HAP-1 (cell line): ENCODE data around the gene PAN3.

Experiments used
- DNase-seq, 2 experiments: peaks; one replicate each; pipeline ENCODE4 v3.0.0-alpha.2; 2016 to 2020; ENCODE audit warnings: low spot score in 2 of 2
- H3K27me3 ChIP-seq: fragments of 250-450 bp; sonication (Bioruptor Pico); 2 replicates; pipeline ENCODE4 v1.5.1; 2020; ENCODE audit warnings: low read depth, mild to moderate bottlenecking, moderate library complexity
- H3K36me3 ChIP-seq: fragments of 250-450 bp; sonication (Bioruptor Pico); replicated peaks from 2 replicates; pipeline ENCODE4 v1.5.1; 2020; ENCODE audit warnings: mild to moderate bottlenecking
- H3K4me1 ChIP-seq: fragments of 250-450 bp; sonication (Bioruptor Pico); 2 replicates; pipeline ENCODE4 v1.5.1; 2020; ENCODE audit warnings: mild to moderate bottlenecking
- H3K4me3 ChIP-seq: fragments of 250-450 bp; sonication (Bioruptor Pico); 2 replicates; pipeline ENCODE4 v1.5.1; 2020; ENCODE audit warnings: mild to moderate bottlenecking, moderate library complexity
- H3K9me3 ChIP-seq: fragments of 250-450 bp; sonication (Bioruptor Pico); 2 replicates; pipeline ENCODE4 v1.5.1; 2020; ENCODE audit warnings: mild to moderate bottlenecking, moderate library complexity
- in situ Hi-C: fragments of 300-500 bp; cut with MboI; formaldehyde crosslinking; loops from 3 replicates; pipeline ENCODE4 v1.14.3; 2020; ENCODE audit warnings: low sequenced_read_pairs, inconsistent platforms, mixed read lengths

PAN3 gene

GRCh38 chr13:28313579-28313978 lies 175.2 kb downstream of the PAN3 start:
- Histone ChIP-seq H3K9me3 (no peaks in the 10 kb centered on the region), H3K4me1 (peaks cover under 1% of the 10 kb centered on the region; the same call in 1 of the 2 replicates), H3K4me3 (no peak overlapping the region), H3K36me3 (no peaks in the 10 kb centered on the region), H3K27me3 (no peaks in the 10 kb centered on the region)
- in situ Hi-C loops = loop anchor here (25.0 kb wide), 1 partner anchor 1049 kb away; no protein-coding TSS in a partner anchor
- peak; percentile 9 to 41 for DNase-seq

DNA sequence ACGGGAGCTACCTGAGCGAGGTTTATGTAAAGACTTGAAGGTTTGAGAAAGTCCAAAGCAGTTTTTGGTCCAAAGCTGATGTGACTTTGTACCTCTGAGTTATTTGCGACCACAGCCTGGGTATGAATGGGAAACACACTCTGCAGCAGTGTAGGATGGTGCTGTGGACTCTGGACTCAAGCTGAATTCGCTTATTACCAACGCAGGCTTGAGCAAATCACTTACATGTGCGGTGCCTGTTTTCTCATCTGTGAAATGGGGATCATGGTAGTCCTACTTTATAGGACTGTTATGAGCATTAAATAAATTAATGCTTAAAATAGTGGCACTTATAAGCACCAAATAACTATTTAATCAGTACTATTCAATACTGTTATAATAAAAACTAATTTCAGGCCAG lies 176.5 kb downstream of the PAN3 start:
- no peaks in the 10 kb centered on the region for H3K9me3 ChIP-seq
- DNase-seq = no peak
- H3K4me1 ChIP-seq = no peaks in the 10 kb centered on the region; the same call in 1 of the 2 replicates
- no peak overlapping the region for H3K4me3 ChIP-seq
- no peaks in the 10 kb centered on the region for H3K36me3 ChIP-seq
- in situ Hi-C loops = loop anchor here (25.0 kb wide), 1 partner anchor 1047 kb away; no protein-coding TSS in a partner anchor
- H3K27me3 ChIP-seq = no peaks in the 10 kb centered on the region

GRCh38 chr13:28316129-28316528 lies 177.8 kb downstream of the PAN3 start:
- Histone ChIP-seq H3K4me3 (no peak overlapping the region), H3K4me1 (no peaks in the 10 kb centered on the region), H3K27me3 (no peaks in the 10 kb centered on the region), H3K9me3 (no peaks in the 10 kb centered on the region), H3K36me3 (no peaks in the 10 kb centered on the region)
- in situ Hi-C loops = loop anchor here (25.0 kb wide), 1 partner anchor 1046 kb away; no protein-coding TSS in a partner anchor
- DNase-seq = no peak

GRCh38 chr13:28316836-28317235 lies 178.5 kb downstream of the PAN3 start:
- H3K4me3 ChIP-seq = no peak overlapping the region
- in situ Hi-C loops = loop anchor here (25.0 kb wide), 1 partner anchor 1045 kb away; no protein-coding TSS in a partner anchor
- H3K36me3 ChIP-seq = no peaks in the 10 kb centered on the region
- no peaks in the 10 kb centered on the region for H3K9me3 ChIP-seq
- no peaks in the 10 kb centered on the region for H3K27me3 ChIP-seq
- DNase-seq = no peak
- no peaks in the 10 kb centered on the region for H3K4me1 ChIP-seq

- Histone ChIP-seq H3K27me3 (no peaks in the 10 kb centered on the region), H3K36me3 (no peaks in the 10 kb centered on the region), H3K9me3 (no peaks in the 10 kb centered on the region), H3K4me1 (no peaks in the 10 kb centered on the region), H3K4me3 (no peak overlapping the region)
- in situ Hi-C loops = loop anchor here (25.0 kb wide), 1 partner anchor 1044 kb away; no protein-coding TSS in a partner anchor
- DNase-seq = no peak
Measured at GRCh38 chr13:28318496-28318895, 180.2 kb downstream of the PAN3 start.

- no peak overlapping the region for H3K4me3 ChIP-seq
- H3K36me3 ChIP-seq = no peaks in the 10 kb centered on the region
- in situ Hi-C loops = loop anchor here (25.0 kb wide), 1 partner anchor 1043 kb away; no protein-coding TSS in a partner anchor
- DNase-seq = no peak
- H3K4me1 ChIP-seq = no peaks in the 10 kb centered on the region
- no peaks in the 10 kb centered on the region for H3K9me3 ChIP-seq
- H3K27me3 ChIP-seq = no peaks in the 10 kb centered on the region
Measured at GRCh38 chr13:28319528-28319927, 181.2 kb downstream of the PAN3 start.

DNA sequence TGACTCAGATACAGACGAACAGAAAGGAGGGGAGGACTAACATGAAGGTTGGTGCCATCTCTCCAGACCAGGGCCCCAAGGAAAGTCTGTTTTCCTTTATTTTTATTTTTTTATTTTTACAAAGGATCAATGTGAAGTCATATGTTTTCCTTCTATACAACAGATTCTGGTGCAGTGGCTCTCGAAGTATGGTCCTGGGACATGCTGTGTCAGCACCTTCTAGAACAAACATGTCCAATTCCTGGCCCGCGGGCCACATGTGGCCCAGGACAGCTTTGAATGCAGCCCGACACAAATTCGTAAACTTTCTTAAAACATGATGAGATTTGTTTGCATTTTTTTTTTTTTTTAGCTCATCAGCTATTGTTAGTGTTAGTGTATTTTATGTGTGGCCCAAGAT lies 181.9 kb downstream of the PAN3 start:
- Histone ChIP-seq H3K4me3 (no peak overlapping the region), H3K4me1 (no peaks in the 10 kb centered on the region), H3K9me3 (no peaks in the 10 kb centered on the region), H3K36me3 (no peaks in the 10 kb centered on the region), H3K27me3 (no peaks in the 10 kb centered on the region)
- DNase-seq = no peak
- in situ Hi-C loops = loop anchor here (5.0 to 25.0 kb wide), 3 partner anchors 322 to 1042 kb away; no protein-coding TSS in a partner anchor

GRCh38 chr13:28320884-28321574 lies 182.7 kb downstream of the PAN3 start:
- Histone ChIP-seq H3K27me3 (no peaks in the 10 kb centered on the region), H3K9me3 (no peaks in the 10 kb centered on the region), H3K36me3 (no peaks in the 10 kb centered on the region), H3K4me3 (no peak overlapping the region), H3K4me1 (no peaks in the 10 kb centered on the region)
- in situ Hi-C loops = loop anchor here (5.0 to 25.0 kb wide), 3 partner anchors 321 to 1041 kb away; no protein-coding TSS in a partner anchor
- no peak for DNase-seq

DNA sequence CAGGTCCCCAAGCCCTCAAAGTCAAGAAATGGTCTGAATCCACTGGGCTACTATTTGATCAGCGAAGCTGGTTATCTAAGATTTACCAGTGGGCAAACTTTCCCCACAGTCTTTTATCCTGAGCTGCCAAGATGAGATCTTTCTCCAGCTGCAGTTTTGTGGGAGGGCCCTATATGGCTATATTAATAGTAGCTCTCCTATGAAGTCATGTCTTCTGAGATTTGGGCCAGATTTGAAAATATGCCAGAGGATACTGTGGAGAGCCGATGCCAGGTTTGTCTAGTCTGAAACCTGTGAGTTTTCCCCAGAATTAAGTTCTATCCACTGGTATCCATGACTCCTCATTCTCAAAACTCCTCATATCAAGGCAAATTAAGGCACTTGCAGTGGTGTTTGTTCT lies 183.4 kb downstream of the PAN3 start:
- in situ Hi-C loops = loop anchor here (5.0 to 25.0 kb wide), 3 partner anchors 321 to 1041 kb away; no protein-coding TSS in a partner anchor
- no peaks in the 10 kb centered on the region for H3K36me3 ChIP-seq
- H3K4me1 ChIP-seq = no peaks in the 10 kb centered on the region
- no peaks in the 10 kb centered on the region for H3K9me3 ChIP-seq
- H3K4me3 ChIP-seq = no peak overlapping the region
- no peaks in the 10 kb centered on the region for H3K27me3 ChIP-seq
- no peak for DNase-seq

- H3K36me3 ChIP-seq = no peaks in the 10 kb centered on the region
- DNase-seq = no peak
- H3K4me1 ChIP-seq = no peaks in the 10 kb centered on the region
- no peaks in the 10 kb centered on the region for H3K27me3 ChIP-seq
- no peaks in the 10 kb centered on the region for H3K9me3 ChIP-seq
- H3K4me3 ChIP-seq = no peak overlapping the region
- in situ Hi-C loops = loop anchor here (5.0 to 25.0 kb wide), 3 partner anchors 320 to 1040 kb away; no protein-coding TSS in a partner anchor
Measured at GRCh38 chr13:28322256-28322905, 184.0 kb downstream of the PAN3 start.

- Histone ChIP-seq H3K4me3 (no peak overlapping the region), H3K27me3 (no peaks in the 10 kb centered on the region), H3K4me1 (no peaks in the 10 kb centered on the region), H3K36me3 (no peaks in the 10 kb centered on the region), H3K9me3 (no peaks in the 10 kb centered on the region)
- in situ Hi-C loops = loop anchor here (5.0 to 25.0 kb wide), 3 partner anchors 318 to 1038 kb away; no protein-coding TSS in a partner anchor
- DNase-seq = peak; percentile 76 to 83
Measured at GRCh38 chr13:28324181-28324789, 185.9 kb downstream of the PAN3 start.

- no peaks in the 10 kb centered on the region for H3K4me1 ChIP-seq
- in situ Hi-C loops = loop anchor here (10.0 kb wide), 1 partner anchor 470 kb away; no protein-coding TSS in a partner anchor
Measured at GRCh38 chr13:28325022-28325421, 186.7 kb downstream of the PAN3 start.

DNA sequence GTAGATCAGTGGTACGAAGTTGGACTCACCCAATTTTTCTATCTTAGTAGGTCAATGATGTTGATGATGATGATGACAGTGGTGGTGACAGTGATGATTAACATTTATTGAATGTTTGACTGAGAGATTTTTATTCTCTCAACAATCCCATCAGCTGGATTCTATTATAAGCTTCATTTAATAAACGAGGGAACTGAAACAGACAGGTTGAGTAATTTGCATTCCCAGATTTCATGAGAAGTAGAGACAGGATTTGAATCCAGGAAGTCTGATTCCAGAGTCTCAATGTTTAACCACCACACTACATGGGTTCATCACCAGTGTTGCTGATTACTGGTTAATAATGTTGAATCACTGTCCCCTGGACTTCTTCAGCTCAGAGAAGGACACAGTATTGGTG lies 187.7 kb downstream of the PAN3 start:
- no peaks in the 10 kb centered on the region for H3K27me3 ChIP-seq
- no peak overlapping the region for H3K4me3 ChIP-seq
- in situ Hi-C loops = loop anchor here (10.0 kb wide), 1 partner anchor 469 kb away; no protein-coding TSS in a partner anchor
- no peak for DNase-seq
- no peaks in the 10 kb centered on the region for H3K36me3 ChIP-seq
- no peaks in the 10 kb centered on the region for H3K9me3 ChIP-seq
- H3K4me1 ChIP-seq = no peaks in the 10 kb centered on the region

More at GRCh38 chr13:28325022-28325421, 186.7 kb downstream of the PAN3 start:
- DNase-seq = no peak
- Histone ChIP-seq H3K9me3 (no peaks in the 10 kb centered on the region), H3K36me3 (no peaks in the 10 kb centered on the region), H3K27me3 (no peaks in the 10 kb centered on the region), H3K4me3 (no peak overlapping the region)
